Kidney (tissue), 14 donors: ENCODE data around the gene TSPAN4. TPM values are rescaled to one million over a fixed set of nuclear protein-coding genes. Genes with fewer than 3 reads are reported as not detected.

Experiments
- DNase-seq, 5 donors: peaks; one replicate each; pipeline ENCODE4 v3.0.0-alpha.2; 2013 to 2020
- FAIRE-seq: peaks from 2 replicates; lab custom pipeline; 2012; peaks lifted over from hg19 to GRCh38; lab: Jason Lieb, UNC
- H3K27ac ChIP-seq, 2 donors: one replicate each; pipeline ENCODE4 v1.7.0; 2013; ENCODE audit warnings: low read depth in 2 of 2, low read length in 2 of 2, inconsistent platforms in 1 of 2
- H3K27me3 ChIP-seq: one replicate; pipeline ENCODE4 v1.7.1; 2013; ENCODE audit warnings: low read length, inconsistent platforms; ENCODE audit not compliant: control insufficient read depth, insufficient read depth
- H3K36me3 ChIP-seq, 3 donors: one replicate each; pipeline versions ENCODE4 v1.7.0 to v1.7.1; 2013; ENCODE audit warnings: low read length in 3 of 3, control low read depth in 1 of 3, inconsistent platforms in 1 of 3; ENCODE audit not compliant: insufficient read depth in 3 of 3, control insufficient read depth in 2 of 3
- H3K4me1 ChIP-seq, 3 donors: one replicate each; pipeline versions ENCODE4 v1.7.0 to v1.7.1; 2013; ENCODE audit warnings: low read length in 3 of 3, inconsistent platforms in 1 of 3, low read depth in 1 of 3; ENCODE audit not compliant: control insufficient read depth in 2 of 3, insufficient read depth in 2 of 3
- H3K4me3 ChIP-seq, 3 donors: one replicate each; pipeline versions ENCODE4 v1.7.0 to v1.8.1; 2013; ENCODE audit warnings: low read length in 3 of 3, control low read depth in 1 of 3, inconsistent platforms in 1 of 3
- H3K9ac ChIP-seq, 3 donors: one replicate each; pipeline versions ENCODE4 v1.7.0 to v1.7.1; 2013; ENCODE audit warnings: low read length in 3 of 3, control low read depth in 1 of 3, inconsistent platforms in 1 of 3
- H3K9me3 ChIP-seq, 3 donors: one replicate each; pipeline versions ENCODE4 v1.7.0 to v1.7.1; 2013; ENCODE audit warnings: low read length in 3 of 3, control low read depth in 1 of 3, inconsistent platforms in 1 of 3; ENCODE audit not compliant: control insufficient read depth in 2 of 3, insufficient read depth in 1 of 3
- CTCF ChIP-seq: IDR thresholded peaks from 3 replicates; pipeline ENCODE4 v1.5.1; 2012; ENCODE audit warnings: mild to moderate bottlenecking, moderate library complexity, borderline replicate concordance; ENCODE audit not compliant: insufficient read depth; ENCODE audit errors: extremely low read depth
- intact Hi-C: fragments of 100-400 bp; cut with DNase I; formaldehyde crosslinking; loops from one replicate; pipeline ENCODE4 v1.11.1; 2022
- polyA plus RNA-seq: library from polyadenylated mRNA; stranded (reverse); fragments of 350-450 nt; fragmentation: Illumina TruSeq; extraction: RNeasy Lipid Tissue Mini Kit (QIAGEN cat#74804); gene quantifications from one replicate; pipeline ENCODE4 v1.2.3, GENCODE V29; 2014; ENCODE audit warnings: low read depth, low replicate concordance; ENCODE audit not compliant: insufficient read depth
- total RNA-seq: library from RNA; stranded (reverse); fragmentation: NEBNext Ultra II Directional; extraction: Animal tissue kit (Norgen Biotek cat#: 25700); gene quantifications from one replicate; pipeline ENCODE4 v1.2.1, GENCODE V29; 2021
- donor health status: control.
- donor health status: control.
- donor health status: control.
- donor health status: control.
- donor health status: control.
- donor health status: DM: yes; HTN: yes; CAD: no.
- donor health status: Normal renal cell carcinoma (clear cell type).

TSPAN4 gene
- total and polyA plus RNA-seq, 2 donors from 2014 or later, result 81.2 to 104 TPM

GRCh38 chr11:875769-876301 lies 33.2 kb downstream of the TSPAN4 start:
- Histone ChIP-seq H3K36me3 (no peaks in the 10 kb centered on the region), H3K9me3 (no peaks in the 10 kb centered on the region), H3K4me3 (no peak overlapping the region), H3K27me3 (no peaks in the 10 kb centered on the region), H3K27ac (no peak overlapping the region), H3K9ac (no peak overlapping the region), H3K4me1 (peaks cover 0 to 7% (median 4%) of the 10 kb centered on the region in 3 donors)
- intact Hi-C loops, result no loop called here
- no peak for TF ChIP-seq CTCF
- FAIRE-seq (no peak), DNase-seq (no peak)

- no peaks in the 10 kb centered on the region for H3K9me3 ChIP-seq
- intact Hi-C loops, result no loop called here
- no peak overlapping the region for H3K27ac ChIP-seq
- no peaks in the 10 kb centered on the region for H3K36me3 ChIP-seq
- H3K4me3 ChIP-seq, result no peak overlapping the region
- no peak for TF ChIP-seq CTCF
- H3K27me3 ChIP-seq, result no peaks in the 10 kb centered on the region
- FAIRE-seq (no peak), DNase-seq (no peak)
- no peak overlapping the region for H3K9ac ChIP-seq
- peaks cover 0 to 7% (median 4%) of the 10 kb centered on the region in 3 donors for H3K4me1 ChIP-seq
These were observed 33.9 kb downstream of the TSPAN4 start for GRCh38 chr11:876545-876944.

- DNase-seq, result no peak
- intact Hi-C loops, result no loop called here
- no peak for TF ChIP-seq CTCF
- Histone ChIP-seq H3K36me3 (no peaks in the 10 kb centered on the region), H3K27me3 (no peaks in the 10 kb centered on the region), H3K4me1 (peaks cover 0 to 7% (median 4%) of the 10 kb centered on the region in 3 donors), H3K4me3 (no peak overlapping the region), H3K27ac (no peak overlapping the region), H3K9ac (no peak overlapping the region), H3K9me3 (no peaks in the 10 kb centered on the region)
- FAIRE-seq, result no peak
These were observed 34.9 kb downstream of the TSPAN4 start for GRCh38 chr11:877565-877964.

- intact Hi-C loops, result no loop called here
- no peak for FAIRE-seq
These were observed 37.8 kb downstream of the TSPAN4 start for GRCh38 chr11:880447-880846.

More at GRCh38 chr11:880447-880846, 37.8 kb downstream of the TSPAN4 start:
- H3K27me3 ChIP-seq, result no peaks in the 10 kb centered on the region
- no peaks in the 10 kb centered on the region for H3K36me3 ChIP-seq
- no peak overlapping the region for H3K27ac ChIP-seq
- H3K9me3 ChIP-seq, result no peaks in the 10 kb centered on the region
- H3K4me3 ChIP-seq, result no peak overlapping the region
- no peak overlapping the region for H3K9ac ChIP-seq
- DNase-seq, result no peak
- TF ChIP-seq CTCF, result no peak
- H3K4me1 ChIP-seq, result peaks cover 0 to 7% (median 4%) of the 10 kb centered on the region in 3 donors
